Prostate gland (tissue), 2 donors: ENCODE data around the gene GLIS1.

ENCODE experiments used
- POLR2A ChIP-seq: fragments of 450-650 bp; IDR thresholded peaks from one replicate; pipeline ENCODE4 v1.6.1; 2016; ENCODE audit warnings: antibody characterized with exemption, mild to moderate bottlenecking
- POLR2AphosphoS5 ChIP-seq: sonication (generic); formaldehyde crosslinking; IDR thresholded peaks from one replicate; pipeline ENCODE4 v1.6.1; 2017; ENCODE audit warnings: antibody characterized with exemption
- TF ChIP-seq, protein P1 (sequence below), 4 experiments: fragments of 200-600 bp in 2 of 4; fragments of 450-650 bp in 2 of 4; sonication (generic) in 2 of 4; IDR thresholded peaks; 1 replicate in 3 of 4; 2 replicates in 1 of 4; pipeline ENCODE4 v1.5.1; 2016 to 2019; ENCODE audit warnings: antibody characterized with exemption in 4 of 4, mild to moderate bottlenecking in 2 of 4, moderate library complexity in 2 of 4

- TF ChIP-seq POLR2AphosphoS5, result no peak
- TF ChIP-seq, protein P1, sequence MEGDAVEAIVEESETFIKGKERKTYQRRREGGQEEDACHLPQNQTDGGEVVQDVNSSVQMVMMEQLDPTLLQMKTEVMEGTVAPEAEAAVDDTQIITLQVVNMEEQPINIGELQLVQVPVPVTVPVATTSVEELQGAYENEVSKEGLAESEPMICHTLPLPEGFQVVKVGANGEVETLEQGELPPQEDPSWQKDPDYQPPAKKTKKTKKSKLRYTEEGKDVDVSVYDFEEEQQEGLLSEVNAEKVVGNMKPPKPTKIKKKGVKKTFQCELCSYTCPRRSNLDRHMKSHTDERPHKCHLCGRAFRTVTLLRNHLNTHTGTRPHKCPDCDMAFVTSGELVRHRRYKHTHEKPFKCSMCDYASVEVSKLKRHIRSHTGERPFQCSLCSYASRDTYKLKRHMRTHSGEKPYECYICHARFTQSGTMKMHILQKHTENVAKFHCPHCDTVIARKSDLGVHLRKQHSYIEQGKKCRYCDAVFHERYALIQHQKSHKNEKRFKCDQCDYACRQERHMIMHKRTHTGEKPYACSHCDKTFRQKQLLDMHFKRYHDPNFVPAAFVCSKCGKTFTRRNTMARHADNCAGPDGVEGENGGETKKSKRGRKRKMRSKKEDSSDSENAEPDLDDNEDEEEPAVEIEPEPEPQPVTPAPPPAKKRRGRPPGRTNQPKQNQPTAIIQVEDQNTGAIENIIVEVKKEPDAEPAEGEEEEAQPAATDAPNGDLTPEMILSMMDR (IDR thresholded peaks at IDR 0.05), result no peak
- TF ChIP-seq POLR2A, result no peak
Measured at GRCh38 chr1:53627666-53628065, 111.3 kb downstream of the GLIS1 start.
